Measurements from ENCODE around the gene PHRF1.
"Not testable (repeated sequence)": the region's sequence is repeated elsewhere in the genome, so short reads cannot be mapped to it uniquely, and the experiment has no call there.

The PHRF1 gene

DNA sequence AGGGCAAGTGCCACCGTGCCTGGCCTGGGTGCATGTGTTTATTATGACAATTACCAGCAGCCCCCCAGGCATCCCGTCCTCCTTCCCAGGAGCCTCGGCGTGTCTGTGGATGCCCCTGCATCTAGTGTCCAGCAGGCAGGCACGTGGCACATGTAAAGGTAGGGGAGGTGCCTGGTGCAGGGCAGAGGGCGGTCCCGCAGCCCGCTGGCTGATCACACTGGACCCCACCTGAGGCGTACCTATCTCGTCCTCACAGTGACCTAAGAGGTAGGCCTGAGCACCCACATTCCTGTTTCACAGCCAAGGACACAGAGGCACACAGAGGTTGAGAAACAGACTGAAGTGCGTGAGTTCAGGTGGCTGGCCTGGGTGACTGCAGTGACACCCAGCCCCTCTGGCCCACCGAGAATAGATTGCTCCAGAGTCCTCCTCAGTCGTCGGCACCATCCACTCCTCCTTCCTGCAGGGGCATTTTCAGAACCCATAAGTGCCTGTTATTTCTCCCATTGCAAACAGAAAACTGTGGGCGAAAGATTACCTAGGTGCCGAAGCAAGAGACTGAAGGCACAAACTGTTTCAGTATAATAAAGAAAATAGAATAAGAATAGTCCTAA is 3.0 kb upstream of the PHRF1 start:
- no peak overlapping the region for H3K27ac Mint-ChIP-seq

GRCh38 chr11:574031-574570 is 2.2 kb upstream of the PHRF1 start:
- not testable (repeated sequence) for H3K9me3 Mint-ChIP-seq (ENCODE audit: low read depth); H3K27ac Mint-ChIP-seq; H3K36me3 Mint-ChIP-seq; H3K27me3 Mint-ChIP-seq
- H3K4me1 Mint-ChIP-seq (ENCODE audit: low read depth): peaks cover 30% of the 10 kb centered on the region
- peak overlapping the region; percentile 86 for H3K4me3 Mint-ChIP-seq

More for the DNA sequence above, 3.0 kb upstream of the PHRF1 start:
- H3K4me1 Mint-ChIP-seq (ENCODE audit: low read depth): peaks cover 21% of the 10 kb centered on the region
- no peaks in the 10 kb centered on the region for H3K27me3 Mint-ChIP-seq
- H3K9me3 Mint-ChIP-seq (ENCODE audit: low read depth): no peaks in the 10 kb centered on the region
- no peak overlapping the region for H3K4me3 Mint-ChIP-seq
- H3K36me3 Mint-ChIP-seq: no peaks in the 10 kb centered on the region

DNA sequence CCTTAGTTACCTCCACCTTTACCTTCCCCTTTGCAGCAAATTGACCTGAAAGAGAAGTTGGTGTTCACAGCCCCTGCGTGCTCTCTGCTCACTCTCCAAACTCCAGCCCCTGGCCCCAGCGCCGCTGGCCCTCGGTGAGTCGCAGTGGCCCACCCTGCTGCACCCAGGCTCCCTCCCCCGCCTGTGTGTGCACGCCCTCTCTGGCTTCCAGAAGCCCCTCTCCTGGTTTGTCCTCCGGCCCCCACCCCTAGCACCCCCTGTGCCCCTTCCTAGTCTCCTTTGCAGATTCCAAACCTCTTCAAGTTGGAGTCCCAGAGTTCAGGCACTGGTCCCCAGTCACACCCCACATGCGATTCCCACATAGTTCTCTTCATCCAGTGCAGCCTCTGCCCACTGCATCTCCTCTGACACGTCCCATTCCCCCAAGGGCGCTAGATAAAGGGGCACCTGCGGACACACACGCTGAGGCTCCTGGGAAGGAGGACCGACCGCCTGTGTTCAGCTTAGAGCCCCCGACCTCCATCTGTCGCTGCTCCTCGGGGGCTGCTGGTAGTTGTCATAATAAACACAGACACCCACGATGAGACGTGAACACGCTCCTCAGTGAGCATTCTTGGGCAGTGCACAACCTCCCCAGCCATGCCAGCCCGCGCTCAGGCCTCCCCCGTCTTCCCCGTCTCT is 1.5 kb upstream of the PHRF1 start:
- H3K9me3 Mint-ChIP-seq (ENCODE audit: low read depth): no peaks in the 10 kb centered on the region
- no peaks in the 10 kb centered on the region for H3K27me3 Mint-ChIP-seq
- no peaks in the 10 kb centered on the region for H3K36me3 Mint-ChIP-seq
- H3K27ac Mint-ChIP-seq: peak overlapping the region; percentile 35
- peaks cover 37% of the 10 kb centered on the region for H3K4me1 Mint-ChIP-seq (ENCODE audit: low read depth)
- H3K4me3 Mint-ChIP-seq: peak overlapping the region; percentile 86

DNA sequence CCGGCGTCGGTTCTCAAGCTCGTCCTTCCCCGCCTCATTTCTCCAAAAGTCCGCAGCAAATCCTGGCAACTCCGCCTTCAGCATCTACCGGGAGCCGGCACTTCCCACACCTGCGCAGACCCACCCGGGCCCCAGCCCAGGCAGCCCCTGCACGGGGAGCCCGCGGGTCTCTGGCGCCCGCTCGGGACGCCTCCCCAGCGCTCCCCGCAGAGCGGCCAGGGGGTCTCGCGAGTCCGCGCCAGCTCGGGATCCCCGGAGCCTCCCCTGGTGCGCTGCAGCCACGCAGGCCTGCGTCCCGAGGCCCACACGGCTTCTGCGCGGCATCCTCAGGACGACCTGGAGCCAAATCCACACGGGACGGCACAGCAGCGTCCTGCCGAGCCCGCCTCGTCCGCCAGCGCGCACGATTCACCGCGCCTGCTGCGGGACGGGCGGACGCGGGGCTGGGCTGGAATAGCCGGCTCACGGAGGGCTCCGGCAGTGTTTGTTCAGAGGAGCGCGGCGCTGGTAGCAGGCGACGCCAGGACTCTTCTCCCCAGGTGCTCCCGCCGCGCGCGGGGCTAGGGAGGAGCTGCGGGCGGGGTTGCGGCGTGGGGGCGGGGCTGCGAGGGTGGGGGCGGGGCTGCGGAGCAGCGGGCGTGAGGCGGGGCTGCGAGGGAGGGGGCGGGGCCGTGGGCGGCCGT is 816 bp upstream of the PHRF1 start:
- Mint-ChIP-seq H3K4me3 (peak overlapping the region; percentile 86), H3K27ac (peak overlapping the region; percentile 35), H3K27me3 (no peaks in the 10 kb centered on the region), H3K4me1 (ENCODE audit: low read depth) (peaks cover 42% of the 10 kb centered on the region), H3K36me3 (no peaks in the 10 kb centered on the region), H3K9me3 (ENCODE audit: low read depth) (no peaks in the 10 kb centered on the region)

- Mint-ChIP-seq H3K27ac (peak overlapping the region; percentile 81), H3K4me3 (peak overlapping the region; percentile 93), H3K36me3 (no peaks in the 10 kb centered on the region), H3K27me3 (no peaks in the 10 kb centered on the region), H3K9me3 (ENCODE audit: low read depth) (no peaks in the 10 kb centered on the region), H3K4me1 (ENCODE audit: low read depth) (peaks cover 50% of the 10 kb centered on the region)
Observed at GRCh38 chr11:576811-577610, 741 bp downstream of the PHRF1 start.

DNA sequence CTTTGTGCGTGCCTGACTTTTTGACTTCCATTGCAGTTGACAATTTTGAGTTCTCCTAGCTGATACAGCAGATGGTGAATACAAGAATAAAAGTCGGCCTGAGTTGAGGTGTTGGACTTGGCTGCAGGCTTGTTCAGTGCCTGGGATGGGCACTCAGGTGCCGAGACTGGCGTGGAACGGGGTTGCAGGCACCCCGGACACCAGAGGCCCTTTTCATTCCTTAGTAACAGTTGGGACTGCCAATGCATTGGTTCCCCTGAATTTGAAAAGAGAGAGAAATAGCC is 1.3 kb downstream of the PHRF1 start:
- Mint-ChIP-seq H3K27me3 (no peaks in the 10 kb centered on the region), H3K4me3 (peak overlapping the region; percentile 93), H3K27ac (peak overlapping the region; percentile 81), H3K36me3 (no peaks in the 10 kb centered on the region), H3K4me1 (ENCODE audit: low read depth) (peaks cover 50% of the 10 kb centered on the region), H3K9me3 (ENCODE audit: low read depth) (no peaks in the 10 kb centered on the region)

DNA sequence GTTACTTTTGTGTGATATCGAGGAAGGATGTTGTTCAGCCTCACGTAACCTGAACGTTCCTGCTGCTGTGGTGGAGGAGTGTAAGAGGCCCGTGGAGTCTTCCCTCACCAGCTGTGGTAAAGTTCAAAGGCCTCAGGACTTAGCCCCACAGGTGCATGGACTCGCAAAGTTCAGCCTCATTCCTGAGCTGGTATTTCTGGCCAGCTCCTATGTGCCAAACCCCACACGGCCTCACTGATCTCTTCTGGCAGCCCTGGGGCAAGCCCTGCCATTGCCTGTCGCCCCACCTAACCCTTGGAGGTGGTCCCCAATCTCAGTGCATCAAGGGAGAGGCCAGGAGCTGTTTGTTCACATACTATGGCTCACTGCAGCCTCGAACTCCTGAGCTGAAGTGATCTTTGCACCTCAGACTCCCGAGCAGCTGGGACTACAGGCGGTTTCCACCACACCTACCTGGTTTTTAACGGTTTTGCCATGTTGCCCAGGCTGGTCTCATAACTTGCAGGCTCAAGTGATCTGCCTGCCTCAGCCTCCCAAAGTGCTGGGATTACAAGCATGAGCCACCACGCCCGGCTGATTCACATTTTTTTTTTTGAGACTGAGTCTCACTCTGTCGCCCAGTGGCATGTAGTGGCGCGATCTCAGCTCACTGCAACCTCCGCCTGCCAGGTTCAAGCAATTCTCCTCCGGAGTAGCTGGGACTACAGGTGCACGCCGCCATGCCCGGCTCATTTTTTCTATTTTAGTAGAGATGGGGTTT is 2.2 kb downstream of the PHRF1 start:
- no peaks in the 10 kb centered on the region for H3K9me3 Mint-ChIP-seq (ENCODE audit: low read depth)

DNA sequence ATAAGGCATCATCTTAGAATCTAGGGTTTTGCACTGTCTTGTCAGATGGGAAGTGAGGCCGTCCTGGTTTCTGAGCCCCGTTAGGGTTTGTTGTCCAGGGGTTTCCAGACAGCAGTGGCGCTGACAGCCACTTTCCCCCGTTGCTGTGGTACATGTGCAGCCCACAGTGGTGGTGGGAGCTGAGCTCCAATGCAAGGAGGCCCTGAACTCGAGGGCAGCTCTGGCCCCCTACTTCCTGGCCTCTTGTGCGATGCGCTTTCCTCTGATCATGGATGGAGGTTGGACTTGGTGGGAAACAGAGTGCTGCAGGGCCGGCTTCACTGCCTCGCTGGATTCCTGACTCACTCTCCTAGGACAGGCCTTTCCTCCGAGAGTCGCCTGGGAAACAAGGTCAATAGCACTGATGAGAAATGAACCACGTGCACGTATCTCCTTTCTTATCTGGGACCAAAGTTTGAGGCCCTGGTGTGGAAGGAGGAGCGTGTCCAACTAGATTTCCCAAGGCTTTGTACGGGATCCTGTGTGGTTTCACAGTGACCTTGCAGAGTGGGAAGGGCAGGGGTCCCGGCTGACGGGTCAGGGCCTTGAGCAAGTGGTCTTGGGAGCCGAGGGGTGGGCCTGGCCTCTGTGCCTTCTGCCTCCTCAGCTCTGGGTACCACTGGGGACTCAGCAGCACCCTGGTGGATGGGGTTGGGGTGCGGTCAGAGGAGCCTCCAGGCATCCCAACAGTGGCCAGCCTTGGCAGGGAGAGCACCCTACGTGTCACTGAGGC is 3.7 kb downstream of the PHRF1 start:
- Mint-ChIP-seq H3K27me3 (no peaks in the 10 kb centered on the region), H3K4me1 (ENCODE audit: low read depth) (peaks cover 40% of the 10 kb centered on the region), H3K36me3 (no peaks in the 10 kb centered on the region), H3K9me3 (ENCODE audit: low read depth) (no peaks in the 10 kb centered on the region), H3K27ac (no peak overlapping the region), H3K4me3 (peak overlapping the region; percentile 70)

More for the DNA sequence above, 2.2 kb downstream of the PHRF1 start:
- Mint-ChIP-seq H3K4me3 (peak overlapping the region; percentile 93), H3K27ac (peak overlapping the region; percentile 28), H3K27me3 (no peaks in the 10 kb centered on the region), H3K36me3 (no peaks in the 10 kb centered on the region), H3K4me1 (ENCODE audit: low read depth) (peaks cover 50% of the 10 kb centered on the region)

DNA sequence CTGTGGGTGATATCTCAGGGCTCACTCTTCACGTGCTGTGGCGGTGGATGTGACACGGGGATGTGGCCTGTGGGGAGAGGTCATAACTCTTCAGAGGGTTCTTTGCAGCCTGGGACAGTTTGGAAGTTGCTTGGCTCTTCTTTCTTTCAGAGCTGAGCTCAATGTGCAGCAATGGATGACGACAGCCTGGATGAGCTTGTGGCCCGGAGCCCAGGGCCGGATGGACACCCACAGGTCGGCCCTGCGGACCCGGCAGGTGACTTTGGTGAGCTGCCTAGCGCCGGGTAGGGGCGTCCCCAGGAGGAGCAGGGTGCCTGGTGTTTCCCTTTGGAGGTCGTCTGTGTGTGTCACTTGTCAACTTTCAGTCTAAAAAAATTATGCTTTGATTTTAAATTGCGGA is 5.1 kb downstream of the PHRF1 start:
- Mint-ChIP-seq H3K27ac (no peak overlapping the region), H3K4me3 (no peak overlapping the region), H3K9me3 (ENCODE audit: low read depth) (no peaks in the 10 kb centered on the region), H3K4me1 (ENCODE audit: low read depth) (peaks cover 42% of the 10 kb centered on the region), H3K36me3 (no peaks in the 10 kb centered on the region), H3K27me3 (no peaks in the 10 kb centered on the region)

DNA sequence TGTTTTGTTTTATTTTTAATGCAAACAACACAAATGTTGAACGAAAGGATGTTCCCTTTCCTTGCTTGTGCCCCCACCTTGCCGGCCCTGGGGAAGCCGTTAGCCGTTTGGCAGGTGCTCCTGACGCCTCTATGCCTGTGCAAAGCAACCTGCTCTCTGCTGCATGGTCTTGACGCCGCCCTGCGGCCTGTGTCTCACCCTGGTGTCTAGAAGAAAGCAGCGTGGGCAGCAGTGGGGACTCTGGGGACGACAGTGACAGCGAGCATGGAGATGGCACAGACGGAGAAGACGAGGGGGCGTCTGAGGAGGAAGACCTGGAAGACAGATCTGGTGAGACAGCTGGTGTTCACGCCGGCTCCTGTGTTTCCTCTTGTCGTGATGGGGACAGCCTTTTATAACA is 5.5 kb downstream of the PHRF1 start:
- peaks cover 45% of the 10 kb centered on the region for H3K4me1 Mint-ChIP-seq (ENCODE audit: low read depth)
- no peaks in the 10 kb centered on the region for H3K36me3 Mint-ChIP-seq
- no peaks in the 10 kb centered on the region for H3K9me3 Mint-ChIP-seq (ENCODE audit: low read depth)
- H3K27me3 Mint-ChIP-seq: no peaks in the 10 kb centered on the region
- H3K27ac Mint-ChIP-seq: no peak overlapping the region
- no peak overlapping the region for H3K4me3 Mint-ChIP-seq

DNA sequence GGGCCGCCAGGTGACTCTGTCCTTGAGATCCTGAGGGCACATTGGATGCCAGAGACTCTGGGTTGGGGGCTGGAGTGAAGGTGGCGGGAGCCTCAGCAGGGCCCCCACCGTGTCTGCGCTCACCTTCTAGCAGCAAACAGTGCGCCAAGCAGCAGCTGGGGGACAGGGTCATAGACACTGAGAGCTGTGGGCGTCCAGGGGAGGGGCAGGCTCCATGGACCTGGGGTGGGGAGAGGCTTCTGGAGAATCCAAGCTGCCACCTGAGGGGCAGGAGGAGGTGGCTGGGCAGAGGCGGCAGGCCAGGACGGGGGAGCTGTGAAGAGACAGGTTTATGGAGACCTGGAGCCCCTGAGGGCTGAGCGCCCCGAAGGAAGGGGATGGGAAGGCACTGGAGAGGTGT is 8.0 kb downstream of the PHRF1 start:
- H3K36me3 Mint-ChIP-seq: peaks cover 2% of the 10 kb centered on the region
- no peak overlapping the region for H3K27ac Mint-ChIP-seq
- peaks cover 40% of the 10 kb centered on the region for H3K4me1 Mint-ChIP-seq (ENCODE audit: low read depth)
- no peaks in the 10 kb centered on the region for H3K27me3 Mint-ChIP-seq
- H3K4me3 Mint-ChIP-seq: no peak overlapping the region
- H3K9me3 Mint-ChIP-seq (ENCODE audit: low read depth): no peaks in the 10 kb centered on the region

DNA sequence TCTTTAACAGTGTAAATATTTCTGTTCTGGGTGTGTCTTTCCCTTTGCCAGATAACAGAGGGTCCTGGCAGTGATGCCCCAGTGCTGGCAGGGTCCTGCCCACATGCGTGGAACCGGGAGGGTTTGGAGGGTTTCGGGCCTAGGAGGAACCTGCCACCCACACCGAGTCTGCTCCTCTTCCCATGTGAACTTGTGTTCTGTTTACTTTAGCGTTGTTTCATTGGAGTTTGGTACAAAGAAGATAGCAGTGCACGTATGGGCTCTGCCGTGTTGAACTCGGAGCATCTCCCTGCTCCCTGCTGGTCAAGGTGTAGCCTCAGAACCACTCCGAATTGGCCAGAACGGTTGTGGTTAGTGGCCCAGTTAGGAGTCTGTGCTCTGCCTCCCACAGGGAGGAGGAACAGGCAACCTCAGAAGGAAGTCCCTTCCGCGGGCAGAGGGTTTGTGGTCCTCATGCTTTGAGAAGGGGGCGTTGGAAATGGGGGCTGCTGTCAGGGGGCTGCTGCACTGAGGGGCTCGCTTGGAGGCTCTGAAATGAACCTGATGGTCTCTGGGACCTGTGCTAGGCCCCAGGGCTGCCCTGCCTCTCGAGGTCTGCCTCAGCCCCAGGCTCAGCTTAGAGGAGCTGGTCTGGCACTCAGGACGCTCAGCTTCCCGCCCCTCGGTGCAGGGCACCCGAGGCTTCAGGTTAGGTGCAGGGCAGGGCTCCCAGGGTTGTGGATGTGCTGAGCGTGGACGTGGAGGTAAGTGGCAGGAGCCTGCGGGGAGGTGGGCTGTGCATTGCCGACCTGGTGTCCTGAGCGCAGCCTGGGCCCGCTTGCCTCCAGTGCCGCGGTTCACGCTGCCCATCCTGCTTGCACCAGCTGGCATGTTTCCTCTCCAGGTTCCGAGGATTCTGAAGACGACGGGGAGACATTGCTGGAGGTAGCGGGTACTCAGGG is 10.4 kb downstream of the PHRF1 start:
- Mint-ChIP-seq H3K9me3 (ENCODE audit: low read depth) (no peaks in the 10 kb centered on the region), H3K4me3 (peak overlapping the region; percentile 13), H3K36me3 (peaks cover 2% of the 10 kb centered on the region), H3K4me1 (ENCODE audit: low read depth) (peaks cover 28% of the 10 kb centered on the region), H3K27me3 (no peaks in the 10 kb centered on the region), H3K27ac (peak overlapping the region; percentile 70)

GRCh38 chr11:587546-587945 is 11.3 kb downstream of the PHRF1 start:
- Mint-ChIP-seq H3K4me1 (ENCODE audit: low read depth) (peaks cover 28% of the 10 kb centered on the region), H3K9me3 (ENCODE audit: low read depth) (no peaks in the 10 kb centered on the region), H3K36me3 (peaks cover 5% of the 10 kb centered on the region), H3K27ac (peak overlapping the region; percentile 98), H3K27me3 (no peaks in the 10 kb centered on the region), H3K4me3 (peak overlapping the region; percentile 85)

Data from activated naive CD8-positive, alpha-beta T cell (primary cell).